Measurements from ENCODE around the gene ZNF687.
"Not testable (repeated sequence)": the region's sequence is repeated elsewhere in the genome, so short reads cannot be mapped to it uniquely, and the experiment has no call there.

The ZNF687 gene

GRCh38 chr1:151281969-151282882, at the start of gene ZNF687:
Gene ZNF687 (plus strand): TSS chr1:151282299. CDS start chr1:151286292, 3,993 bp downstream.
- peak; percentile 100 for DNase-seq

- no peak for DNase-seq
These were observed 46.9 kb upstream of the ZNF687 start for GRCh38 chr1:151235235-151235634.

GRCh38 chr1:151237678-151238466, 44.2 kb upstream of the ZNF687 start:
- no peak for DNase-seq

GRCh38 chr1:151238467-151238739, 43.7 kb upstream of the ZNF687 start:
- DNase-seq: no peak

- DNase-seq: no peak
These were observed 39.7 kb upstream of the ZNF687 start for GRCh38 chr1:151242442-151242841.

GRCh38 chr1:151243683-151244216, 38.3 kb upstream of the ZNF687 start:
- no peak for DNase-seq

GRCh38 chr1:151246786-151247185, 35.3 kb upstream of the ZNF687 start:
- DNase-seq: no peak

- DNase-seq: peak; percentile 87
These were observed 30.2 kb upstream of the ZNF687 start for GRCh38 chr1:151251656-151252470.

GRCh38 chr1:151254217-151255213, 27.6 kb upstream of the ZNF687 start, which contains the start of gene PSMD4:
Gene PSMD4 (plus strand): TSS chr1:151254734. CDS start chr1:151254783, 49 bp downstream.
- DNase-seq: peak; percentile 98

GRCh38 chr1:151255381-151255780, 26.7 kb upstream of the ZNF687 start:
- no peak for DNase-seq

GRCh38 chr1:151259351-151259750, 22.7 kb upstream of the ZNF687 start:
- DNase-seq: no peak

- no peak for DNase-seq
These were observed 16.5 kb upstream of the ZNF687 start for GRCh38 chr1:151265446-151266236.

GRCh38 chr1:151266315-151266714, 15.8 kb upstream of the ZNF687 start:
- no peak for DNase-seq

- DNase-seq: no peak
These were observed 15.3 kb upstream of the ZNF687 start for GRCh38 chr1:151266821-151267220.

GRCh38 chr1:151267760-151268159, 14.3 kb upstream of the ZNF687 start:
- DNase-seq: no peak

GRCh38 chr1:151273924-151274466, 8.1 kb upstream of the ZNF687 start:
- DNase-seq: no peak

- DNase-seq: not testable (repeated sequence)
These were observed 6.8 kb upstream of the ZNF687 start for GRCh38 chr1:151275341-151275740.

GRCh38 chr1:151277249-151277648, 4.8 kb upstream of the ZNF687 start:
- no peak for DNase-seq

GRCh38 chr1:151281225-151281968, 702 bp upstream of the ZNF687 start:
- peak; percentile 99 for DNase-seq
